ENCODE measurements around the gene NET1. TPM values are rescaled to one million over a fixed set of nuclear protein-coding genes. Genes with fewer than 3 reads are reported as not detected.
"Not testable (repeated sequence)": the region's sequence is repeated elsewhere in the genome, so short reads cannot be mapped to it uniquely, and the experiment has no call there.

Gene NET1
- total RNA-seq, 1 donor from 2014 or later = 133 TPM

DNA sequence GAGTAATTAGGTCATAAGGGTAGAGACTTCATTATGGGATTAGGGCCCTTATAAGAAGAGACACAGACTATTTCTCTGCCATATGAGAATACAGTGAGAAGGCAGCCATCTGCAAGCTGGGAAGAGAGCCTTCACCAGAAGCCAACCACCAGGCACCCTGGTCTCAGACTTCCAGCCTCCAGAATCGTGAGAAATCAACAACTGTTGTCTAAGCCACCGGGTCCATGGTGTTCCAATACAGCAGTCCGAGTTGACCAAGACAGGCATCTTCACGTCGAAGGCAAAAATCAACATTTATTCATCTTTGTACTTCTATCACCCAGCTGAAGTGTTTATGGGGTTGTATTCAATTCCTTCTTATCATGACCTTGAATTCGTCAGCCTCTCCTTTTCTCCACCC lies 13.0 kb upstream of the NET1 start:
- DNase-seq (ENCODE audit: low spot score) = no peak

DNA sequence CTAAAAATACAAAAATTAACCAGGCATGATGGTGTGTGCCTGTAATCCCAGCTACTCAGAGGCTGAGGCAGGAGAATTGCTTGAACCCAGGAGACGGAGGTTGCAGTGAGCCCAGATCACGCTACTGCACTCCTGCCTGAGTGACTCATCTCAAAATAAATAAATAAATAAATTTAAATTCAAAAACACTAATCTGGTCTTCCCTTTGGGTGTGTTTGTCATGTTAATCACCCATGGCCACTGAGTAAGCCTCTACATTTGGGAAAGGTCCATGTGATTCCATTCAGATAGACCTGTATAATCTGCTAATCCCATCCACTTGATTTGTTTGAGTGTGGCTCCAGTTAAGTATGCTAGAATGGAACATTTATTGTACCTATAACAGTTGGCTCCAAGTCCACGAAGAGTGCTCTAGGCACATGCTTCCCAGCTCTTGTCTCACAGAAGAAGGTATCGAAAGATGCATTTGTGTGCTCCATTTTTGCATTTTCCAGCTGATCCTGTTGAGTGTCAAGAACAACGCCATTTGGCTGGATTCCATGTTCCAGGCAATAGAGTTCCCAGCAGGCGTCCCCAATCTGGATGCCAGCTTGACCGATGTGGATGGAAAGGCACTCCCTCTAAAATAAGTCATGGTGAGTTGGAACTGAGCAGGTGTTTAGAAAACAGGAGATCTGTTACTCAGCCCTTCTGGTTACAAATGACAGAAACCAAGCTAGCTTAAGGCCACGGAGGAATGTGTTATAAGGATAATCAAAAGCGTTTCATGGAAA lies 11.7 kb upstream of the NET1 start:
- DNase-seq (ENCODE audit: low spot score) = no peak

DNA sequence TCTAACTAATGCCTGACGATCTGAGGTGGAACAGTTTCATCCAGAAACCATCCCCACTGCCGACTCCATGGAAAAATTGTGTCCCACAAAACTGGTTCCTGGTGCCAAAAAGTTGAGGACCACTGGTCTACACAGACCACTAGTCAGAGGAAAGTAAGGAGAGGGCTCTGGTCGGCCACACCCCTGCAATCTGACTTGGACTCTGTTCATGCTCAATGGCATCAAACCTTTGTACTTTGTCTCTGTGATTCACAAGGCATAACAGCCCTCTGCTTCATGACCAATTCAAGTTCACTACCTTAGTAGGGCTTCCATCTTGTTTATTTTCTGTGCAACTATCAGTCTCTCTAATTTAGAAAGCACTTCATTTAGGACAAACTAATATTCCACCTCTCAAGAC lies 9.6 kb upstream of the NET1 start:
- no peak for DNase-seq (ENCODE audit: low spot score)

DNA sequence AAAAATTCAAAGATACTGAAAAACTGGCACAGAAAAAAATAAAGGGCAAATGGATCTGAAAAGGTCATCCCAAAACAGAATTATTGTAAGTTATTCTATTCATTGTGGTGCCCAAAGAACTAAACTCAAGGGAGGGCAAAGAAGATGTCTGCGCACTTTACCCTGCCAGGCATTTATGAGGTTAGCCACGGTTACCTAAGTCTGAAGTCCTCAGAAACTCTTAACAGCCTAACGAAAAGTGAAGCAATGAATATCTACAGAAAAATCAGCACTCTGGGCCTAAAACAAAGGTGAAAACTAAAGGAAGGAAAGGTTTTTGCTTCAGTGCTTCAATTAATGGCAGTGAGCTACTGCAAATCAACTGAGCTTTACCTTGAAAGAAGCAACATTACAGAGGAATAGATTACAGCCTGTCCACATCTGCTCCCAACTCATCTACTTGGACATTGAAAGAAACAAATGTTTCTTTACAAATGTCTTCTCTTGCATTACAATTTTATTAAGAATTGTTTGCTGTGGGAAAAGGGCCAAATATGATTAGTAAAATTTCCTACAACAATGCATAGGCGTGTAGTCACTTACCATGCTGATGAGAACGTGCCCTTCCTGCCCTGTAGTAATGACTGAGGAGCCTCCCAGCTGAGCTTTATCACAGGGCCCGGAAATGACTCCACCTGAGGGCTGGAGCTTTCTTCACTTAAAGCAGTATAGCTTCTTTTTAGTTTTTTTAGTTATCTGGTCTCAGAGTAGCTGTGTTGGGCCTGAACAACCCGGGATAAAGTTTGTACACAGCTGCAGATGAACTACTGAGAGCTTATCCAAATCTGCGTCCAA lies 7.9 kb upstream of the NET1 start, which contains the start of gene TUBAL3:
Gene TUBAL3, minus strand, starts transcription at position 621 of the 834 bp plus-strand sequence. Its CDS starts 36 bp downstream, at position 585.
- DNase-seq (ENCODE audit: low spot score) = no peak

DNA sequence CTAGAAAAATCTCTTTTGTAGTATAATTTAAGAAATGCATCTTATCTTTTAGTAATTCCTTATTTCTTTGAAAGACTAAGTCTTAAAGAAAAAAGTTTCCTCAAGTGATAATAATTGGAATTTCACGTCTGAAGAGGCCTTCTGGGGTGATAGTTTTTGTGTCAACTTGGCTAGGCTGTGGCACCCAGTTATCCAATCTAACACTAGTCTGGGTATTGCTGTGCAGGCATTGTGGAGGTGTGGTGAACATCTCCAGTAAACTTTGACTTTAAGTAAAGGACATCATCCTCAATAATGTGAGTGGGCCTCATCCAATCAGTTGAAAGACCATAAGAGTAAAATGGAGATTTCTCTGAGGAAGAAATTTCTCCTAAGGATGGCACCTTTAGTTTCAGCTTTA lies 5.4 kb upstream of the NET1 start:
- no peak for DNase-seq (ENCODE audit: low spot score)

DNA sequence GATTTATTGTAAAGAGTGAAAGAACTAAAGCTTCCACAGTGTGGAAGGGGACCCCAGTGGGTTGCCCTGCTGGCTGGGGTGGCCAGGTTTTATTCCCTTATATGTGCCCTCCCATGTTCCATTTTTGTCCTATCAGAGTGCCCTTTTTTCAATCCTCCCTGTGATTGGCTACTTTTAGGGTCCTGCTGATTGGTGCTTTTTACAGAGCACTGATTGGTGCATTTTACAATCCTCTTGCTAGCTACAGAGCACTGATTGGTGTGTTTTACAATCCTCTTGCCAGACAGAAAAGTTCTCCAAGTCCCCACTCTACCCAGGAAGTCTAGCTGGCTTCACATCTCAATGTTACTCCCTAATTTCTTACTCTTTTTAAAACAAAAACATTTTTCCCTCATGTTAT lies 1.6 kb upstream of the NET1 start:
- DNase-seq (ENCODE audit: low spot score) = not testable (repeated sequence)

DNA sequence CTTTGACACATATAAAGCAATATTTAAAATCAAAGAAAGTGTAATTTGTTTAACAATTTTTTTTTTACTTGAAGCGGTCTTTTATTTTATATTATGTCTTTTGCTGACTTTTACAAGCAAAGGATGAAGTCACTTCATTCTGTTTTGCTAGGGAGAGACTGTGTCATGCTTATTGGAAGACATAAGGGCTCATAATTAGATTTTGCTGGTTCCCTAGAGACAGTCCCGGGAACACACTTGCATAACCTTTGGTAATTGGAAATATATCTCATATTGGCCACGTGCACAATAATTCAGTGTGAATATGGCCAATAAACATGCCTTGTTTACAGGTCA lies 448 bp upstream of the NET1 start:
- DNase-seq (ENCODE audit: low spot score) = no peak

DNA sequence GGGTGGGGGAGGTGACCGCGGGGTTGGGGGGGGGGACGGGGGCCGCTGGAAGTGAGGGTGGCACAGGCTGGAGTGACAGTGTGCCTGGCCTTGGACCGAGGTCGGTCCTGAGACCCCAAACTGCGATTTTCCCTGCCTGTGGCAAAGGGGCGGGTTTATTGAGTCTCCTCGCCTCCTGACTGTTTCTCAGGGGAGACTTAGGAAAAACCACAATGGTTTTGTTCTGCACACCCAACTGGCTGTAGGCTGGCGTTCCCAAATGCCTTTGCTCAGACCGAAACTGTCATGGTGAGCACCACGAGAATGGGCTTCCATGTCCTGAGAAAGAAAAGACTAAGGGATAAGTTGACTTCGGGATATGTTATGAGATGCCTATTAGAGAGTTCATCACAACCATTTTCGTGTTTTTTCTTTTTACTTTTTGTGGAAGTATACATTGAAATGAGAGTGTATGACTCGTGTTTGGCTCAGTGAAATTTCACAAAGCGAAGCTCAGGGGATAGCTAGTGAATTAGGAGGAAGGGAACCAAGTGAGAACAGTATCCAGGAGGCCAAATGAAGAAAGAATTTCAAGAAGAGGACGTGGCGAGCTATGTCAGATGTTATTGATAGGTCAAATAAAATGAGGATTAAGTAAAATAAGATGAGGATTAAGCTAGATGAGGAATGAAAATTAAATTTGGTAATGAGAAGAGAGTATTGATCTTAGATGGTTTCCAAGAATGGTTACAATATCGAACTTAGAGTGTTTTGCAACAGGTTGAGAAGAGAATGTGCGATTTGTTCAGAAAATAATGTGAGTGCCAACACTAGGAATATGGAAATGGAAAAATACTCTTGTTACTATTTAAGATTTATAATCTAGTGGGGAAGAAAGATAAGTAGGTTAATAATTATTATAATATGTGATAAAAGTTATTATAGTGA lies 918 bp downstream of the NET1 start:
- DNase-seq (ENCODE audit: low spot score) = no peak

DNA sequence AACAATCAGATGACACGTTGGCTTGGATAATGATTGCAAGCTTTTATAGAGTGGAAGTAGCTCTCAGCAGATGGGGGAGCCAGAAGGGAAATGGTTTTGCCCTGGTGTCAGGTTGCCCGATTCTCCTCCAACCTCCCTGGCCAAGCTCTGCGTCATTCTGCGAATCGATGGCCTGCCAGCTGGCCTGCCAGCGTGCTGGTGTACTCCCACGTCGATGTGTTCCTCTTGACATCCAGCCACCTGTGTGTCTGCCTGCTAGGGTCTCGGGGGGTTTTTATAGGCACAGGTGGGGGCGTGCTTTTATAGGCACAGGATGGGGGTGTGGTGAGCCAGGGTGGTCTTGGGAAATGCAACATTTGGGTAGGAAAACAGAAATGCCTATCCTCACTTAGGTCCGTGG lies 4.6 kb downstream of the NET1 start:
- no peak for DNase-seq (ENCODE audit: low spot score)

DNA sequence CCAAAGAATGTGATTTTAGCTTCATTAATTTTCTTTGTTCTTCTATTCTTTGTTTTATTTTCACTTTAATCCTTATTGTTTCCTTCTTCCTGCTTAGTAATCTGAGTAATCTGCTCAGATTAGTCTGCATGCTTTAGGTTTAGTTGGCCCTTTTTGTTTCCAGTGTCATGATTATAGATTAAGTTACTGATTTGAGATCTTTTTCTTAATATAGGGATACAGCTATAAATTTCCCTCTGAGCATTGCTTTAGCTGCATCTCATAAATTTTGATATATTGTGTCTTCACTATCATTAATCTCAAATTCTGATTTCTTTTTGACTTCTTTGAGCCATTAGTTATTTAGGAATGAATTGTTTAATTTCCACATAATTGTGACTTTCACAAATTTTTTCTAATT lies 6.2 kb downstream of the NET1 start:
- no peak for DNase-seq (ENCODE audit: low spot score)

DNA sequence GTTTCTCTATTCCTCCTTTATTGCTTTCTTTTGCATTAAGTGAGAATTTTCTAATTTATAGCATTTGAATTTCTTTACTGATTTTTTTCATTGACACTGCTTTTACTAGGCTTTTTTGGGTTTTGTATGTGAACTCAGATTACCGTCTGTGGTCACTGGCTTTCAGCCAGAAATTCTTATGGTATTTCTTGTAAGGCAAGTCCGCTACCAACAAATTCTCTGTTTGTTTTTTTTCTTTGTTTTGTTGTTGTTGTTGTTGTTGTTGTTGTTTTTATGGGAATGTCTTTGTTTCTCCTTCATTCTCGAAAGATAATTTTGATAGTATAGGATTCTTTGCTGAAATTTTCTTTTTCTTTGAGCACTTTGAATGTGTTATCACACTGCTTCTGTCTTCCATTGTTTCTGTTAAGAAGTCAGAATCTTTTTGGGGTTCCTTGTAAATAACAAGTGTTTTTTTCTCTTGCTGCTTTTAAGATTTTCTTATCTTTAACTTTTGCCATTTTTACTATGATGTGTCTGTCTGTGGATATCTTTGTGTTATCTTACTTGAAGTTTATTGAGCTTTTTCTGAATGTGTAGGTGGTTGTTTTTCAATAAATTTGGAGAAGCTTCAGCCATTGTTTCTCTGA lies 7.2 kb downstream of the NET1 start:
- DNase-seq (ENCODE audit: low spot score) = no peak

DNA sequence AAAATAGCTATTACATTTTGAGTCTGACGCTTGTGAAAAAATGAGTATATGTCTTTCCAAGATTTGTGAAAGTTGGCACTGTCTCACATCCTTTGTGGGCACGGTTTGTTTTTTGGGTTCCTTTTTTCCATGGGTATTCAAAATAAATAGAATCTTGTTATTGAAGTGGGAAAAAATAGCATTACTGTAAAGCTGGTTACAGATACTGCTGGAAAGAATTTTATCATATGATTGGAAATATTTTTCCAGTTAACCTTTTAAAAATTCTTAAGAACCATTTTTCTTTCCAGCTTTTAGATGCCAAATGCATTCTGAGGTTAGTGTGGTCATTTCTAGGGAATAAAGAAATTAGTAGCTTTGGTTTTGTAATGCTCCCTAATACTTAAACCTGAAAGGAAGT lies 11.4 kb downstream of the NET1 start:
- no peak for DNase-seq (ENCODE audit: low spot score)

DNA sequence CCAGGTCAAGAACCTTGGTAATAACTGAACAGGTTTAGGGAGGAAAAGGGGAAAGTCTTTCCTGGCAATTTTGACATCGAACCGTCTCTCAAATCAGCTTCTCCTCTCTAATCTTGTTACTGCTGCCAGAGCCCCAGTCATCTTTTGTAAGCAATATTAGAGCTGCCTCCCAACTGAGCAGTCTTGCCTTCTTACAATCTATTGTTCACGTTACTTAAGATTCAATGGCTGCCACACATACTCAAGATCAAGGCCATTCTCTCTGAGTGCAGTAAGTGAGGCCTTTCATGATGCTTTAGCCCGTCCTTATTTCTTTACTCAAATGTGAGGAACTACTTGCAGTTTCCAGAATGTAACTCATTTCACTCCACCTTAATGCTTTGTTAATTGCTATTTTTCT lies 12.4 kb downstream of the NET1 start:
- DNase-seq (ENCODE audit: low spot score) = no peak

DNA sequence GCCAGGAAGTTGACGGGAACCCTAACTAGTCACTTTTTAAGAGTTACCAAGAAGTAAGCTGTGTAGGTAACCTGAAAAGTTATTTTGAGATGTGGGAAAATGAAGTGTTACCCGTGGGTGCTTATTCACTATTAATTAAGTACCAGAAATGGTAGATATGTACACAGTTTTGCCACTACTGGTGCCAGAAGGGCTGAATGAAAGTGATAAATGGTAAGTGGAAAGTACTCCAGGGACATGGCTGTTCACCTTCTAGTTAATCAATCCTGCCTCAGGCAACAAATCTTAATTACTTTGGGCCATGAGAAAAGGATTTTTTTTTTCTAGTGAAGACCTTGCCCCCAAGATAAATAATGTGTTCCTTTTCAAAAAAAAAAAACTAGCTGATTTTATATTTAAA lies 15.8 kb downstream of the NET1 start:
- no peak for DNase-seq (ENCODE audit: low spot score)

DNA sequence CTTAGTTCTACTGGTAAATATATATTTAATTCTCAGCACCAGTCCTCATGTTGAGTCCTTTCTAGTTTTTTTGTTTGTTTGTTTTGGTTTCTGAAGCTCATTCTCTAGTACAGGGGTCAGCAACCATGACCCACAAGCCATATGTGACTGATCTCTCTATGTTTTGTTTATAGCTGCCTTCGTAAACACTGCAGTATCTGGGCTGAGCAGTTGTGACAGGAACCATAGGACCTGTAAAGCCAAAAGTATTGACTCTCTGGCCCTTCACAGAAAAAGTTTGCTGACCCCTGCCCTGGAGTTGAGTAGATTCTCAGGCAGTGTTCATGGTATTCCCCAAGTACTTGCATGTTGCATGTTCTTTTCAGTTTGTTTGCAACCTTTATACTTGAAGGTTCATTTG lies 20.8 kb downstream of the NET1 start:
- no peak for DNase-seq (ENCODE audit: low spot score)

DNA sequence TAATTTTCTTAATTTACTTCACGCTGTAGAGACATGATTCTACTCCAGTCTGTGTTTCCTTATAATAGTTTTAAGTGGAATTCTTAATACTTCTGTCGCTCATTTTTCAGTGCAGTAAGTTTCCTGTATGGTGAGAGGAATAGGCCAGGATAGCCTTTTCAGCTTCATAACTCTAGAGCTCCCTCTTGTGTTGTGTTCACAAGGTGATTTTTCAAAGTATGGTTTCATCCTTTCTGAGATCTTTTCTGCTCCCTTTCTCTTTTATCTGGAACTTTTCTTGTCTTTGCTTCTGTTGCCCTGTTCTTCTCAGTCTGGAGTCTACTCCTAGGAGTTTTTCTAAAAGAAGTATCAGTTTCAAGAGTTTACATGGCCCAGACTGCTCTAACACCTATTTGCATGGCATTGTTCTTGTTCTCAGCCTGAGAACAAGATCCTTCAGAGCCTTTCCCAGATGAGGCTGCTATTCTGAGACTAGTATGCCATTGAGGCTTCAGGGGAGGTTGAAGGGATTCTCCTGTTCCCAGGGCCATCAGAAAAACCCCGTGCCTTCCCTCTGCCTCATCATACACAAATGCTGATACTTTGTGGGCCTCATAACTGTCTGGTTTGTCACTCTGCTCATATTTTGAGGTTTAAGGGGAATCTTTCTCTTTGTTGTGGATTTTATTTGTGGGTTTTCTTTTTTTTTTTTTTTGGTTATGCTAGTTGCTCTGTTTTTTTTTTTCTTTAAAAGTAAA lies 21.8 kb downstream of the NET1 start:
- DNase-seq (ENCODE audit: low spot score) = no peak

DNA sequence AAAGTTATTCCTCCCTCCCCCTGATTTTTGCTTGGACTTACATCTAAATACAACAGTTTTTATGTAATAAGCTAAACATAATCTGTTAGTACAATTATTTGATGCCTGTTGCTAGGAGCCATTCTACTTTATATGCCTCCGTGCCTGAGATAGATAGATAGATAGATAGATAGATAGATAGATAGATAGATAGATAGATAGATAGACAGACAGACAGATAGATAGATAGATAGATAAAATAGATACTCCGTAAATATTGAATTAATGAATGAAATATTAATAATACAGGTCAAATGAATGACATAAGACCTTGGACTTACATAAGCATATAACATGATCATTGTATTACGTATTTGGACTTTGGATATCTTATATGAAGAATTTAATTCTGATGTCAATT lies 23.0 kb downstream of the NET1 start:
- DNase-seq (ENCODE audit: low spot score) = no peak

DNA sequence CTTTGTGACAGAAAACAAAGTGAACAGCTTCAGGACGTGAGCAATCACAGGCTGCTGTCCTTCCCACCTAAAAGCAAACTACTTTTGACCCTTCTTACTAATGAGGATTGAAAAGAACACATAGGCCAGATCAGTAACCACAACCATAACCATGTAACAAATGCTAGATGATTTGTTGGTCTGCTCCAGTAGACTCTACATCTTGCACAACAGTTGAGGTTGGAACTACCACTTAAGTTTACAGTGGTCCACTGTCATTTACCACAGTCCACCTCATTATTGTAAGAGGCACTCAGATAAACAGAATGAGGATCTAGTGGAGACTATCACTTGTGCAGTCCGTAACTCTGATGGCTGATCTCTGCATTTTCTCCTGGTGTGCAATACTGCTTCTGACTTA lies 27.8 kb downstream of the NET1 start:
- no peak for DNase-seq (ENCODE audit: low spot score)

DNA sequence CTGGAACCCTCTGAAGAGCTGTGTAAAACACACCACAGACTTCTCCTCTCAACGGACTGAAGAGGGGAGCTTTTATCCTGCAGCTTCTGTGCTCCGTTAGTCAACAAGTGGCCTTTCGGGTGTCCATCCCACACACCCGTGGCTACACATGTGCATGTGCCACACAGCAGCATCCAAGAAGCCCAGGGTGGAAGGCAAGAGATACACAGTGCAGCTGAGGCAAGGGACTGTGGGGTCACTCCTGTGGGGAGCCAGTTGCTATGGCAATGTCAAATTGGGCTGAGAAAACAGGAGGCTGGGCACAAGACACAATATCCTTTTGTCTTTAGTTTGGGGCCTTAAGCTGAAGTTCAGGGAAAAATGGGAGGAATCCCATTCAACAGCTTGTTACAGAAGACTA lies 28.7 kb downstream of the NET1 start:
- no peak for DNase-seq (ENCODE audit: low spot score)

DNA sequence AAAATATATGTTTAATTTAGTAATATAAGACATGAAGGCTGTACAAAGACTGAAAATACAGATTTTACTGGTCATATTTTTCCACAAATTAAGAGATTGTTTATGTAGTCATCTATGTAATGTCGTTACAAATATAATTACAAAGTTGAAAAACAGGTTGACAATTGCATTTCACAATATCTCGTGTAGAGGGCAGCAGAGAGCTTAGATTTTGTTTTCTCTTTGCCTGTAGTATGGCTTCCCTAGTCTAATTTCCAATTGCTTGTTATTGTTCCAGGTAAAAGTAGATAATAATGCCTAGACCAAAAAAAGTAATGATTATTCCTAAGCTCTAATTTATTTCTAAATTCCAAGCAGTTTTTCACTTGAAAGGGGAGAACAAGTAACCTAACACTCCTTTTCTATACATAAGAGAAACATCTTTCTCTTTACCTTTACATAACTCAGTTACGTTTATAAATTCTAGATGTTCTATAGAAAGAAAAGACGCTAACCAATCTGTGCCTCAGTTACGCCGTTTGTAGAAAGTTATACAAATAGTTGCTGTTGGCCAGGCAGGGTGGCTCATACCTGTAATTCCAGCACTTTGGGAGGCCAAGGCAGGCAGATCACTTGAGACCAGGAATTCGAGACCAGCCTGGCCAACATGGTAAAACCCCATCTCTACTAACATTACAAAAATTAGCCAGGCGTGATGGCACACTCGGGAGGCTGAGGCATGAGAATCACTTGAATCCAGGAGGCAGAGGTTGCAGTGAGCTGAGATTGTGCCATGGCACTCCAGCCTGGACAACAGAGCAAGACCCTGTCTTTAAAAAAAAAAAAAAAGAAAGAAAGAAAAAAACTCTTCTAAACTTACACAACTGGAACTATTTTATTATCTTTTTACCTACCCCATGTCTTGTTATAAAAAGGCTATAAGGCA lies 30.0 kb downstream of the NET1 start:
- no peak for DNase-seq (ENCODE audit: low spot score)
